GM21786 (cell line): Measurements from ENCODE around the gene POP4.
A peak's percentile ranks its signal among the peaks of the same experiment; 100 is the strongest.
"Not testable (repeated sequence)": the region's sequence is repeated elsewhere in the genome, so short reads cannot be mapped to it uniquely, and the experiment has no call there.

Experiments
- ATAC-seq: cut with Tn5 transposase; IDR thresholded peaks from one replicate; pipeline ENCODE4 v1.9.1; 2021; ENCODE audit not compliant: unreplicated experiment

POP4 gene, protein sequence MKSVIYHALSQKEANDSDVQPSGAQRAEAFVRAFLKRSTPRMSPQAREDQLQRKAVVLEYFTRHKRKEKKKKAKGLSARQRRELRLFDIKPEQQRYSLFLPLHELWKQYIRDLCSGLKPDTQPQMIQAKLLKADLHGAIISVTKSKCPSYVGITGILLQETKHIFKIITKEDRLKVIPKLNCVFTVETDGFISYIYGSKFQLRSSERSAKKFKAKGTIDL

DNA sequence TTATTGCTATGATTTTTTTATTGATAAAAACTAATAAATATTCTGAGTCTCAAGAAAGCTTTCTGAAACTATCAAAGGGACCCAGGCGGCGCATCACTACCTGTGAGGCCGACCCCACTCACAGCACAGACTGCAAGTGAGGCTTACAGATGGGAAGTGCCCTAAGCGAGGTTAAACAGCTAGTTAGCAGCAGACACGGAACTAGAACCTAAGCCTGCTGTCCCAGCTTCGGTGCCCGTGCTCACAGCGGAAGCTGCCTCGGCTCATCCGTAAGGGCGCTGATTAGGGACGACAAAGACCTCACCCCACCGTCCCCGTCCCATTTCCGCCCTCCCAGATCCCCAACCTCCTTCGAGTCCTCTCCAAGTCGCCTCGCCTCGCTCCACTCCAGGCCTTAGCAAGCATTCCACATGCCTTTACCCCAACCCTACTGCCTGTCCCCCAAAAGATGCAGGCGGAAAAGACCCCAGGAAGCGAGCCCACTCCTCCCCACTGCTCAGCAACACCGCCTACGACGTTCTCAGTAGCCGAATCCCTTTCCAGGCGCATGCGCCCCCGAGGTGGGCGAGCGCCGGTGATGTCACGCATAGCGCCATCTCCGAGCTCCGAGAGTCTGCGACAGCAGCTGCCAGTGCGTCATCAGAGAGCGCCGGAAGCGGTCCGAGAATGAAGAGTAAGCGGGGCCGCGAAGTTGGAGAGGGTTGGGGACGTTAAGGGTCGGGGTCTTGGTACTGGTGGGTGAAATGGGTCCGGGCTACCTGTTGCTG, at the start of gene POP4:
POP4 (plus strand) TSS at position 631 of the 767 bp plus-strand sequence; CDS start at position 667, 36 bp downstream.
- ATAC-seq: peak; percentile 61

DNA sequence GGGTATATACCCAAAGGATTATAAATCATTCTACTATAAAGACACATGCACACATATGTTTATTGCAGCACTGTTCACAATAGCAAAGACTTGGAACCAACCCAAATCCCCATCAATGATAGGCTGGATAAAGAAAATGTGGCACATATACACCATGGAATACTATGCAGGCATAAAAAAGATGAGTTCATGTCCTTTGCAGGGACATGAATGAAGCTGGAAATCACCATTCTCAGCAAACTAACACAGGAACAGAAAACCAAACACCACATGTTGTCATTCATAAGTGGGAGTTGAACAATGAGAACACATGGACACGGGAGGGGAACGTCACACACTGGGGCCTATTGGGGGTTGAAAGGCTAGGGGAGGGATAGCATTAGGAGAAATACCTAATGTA, 47.0 kb upstream of the POP4 start:
- ATAC-seq: not testable (repeated sequence)

DNA sequence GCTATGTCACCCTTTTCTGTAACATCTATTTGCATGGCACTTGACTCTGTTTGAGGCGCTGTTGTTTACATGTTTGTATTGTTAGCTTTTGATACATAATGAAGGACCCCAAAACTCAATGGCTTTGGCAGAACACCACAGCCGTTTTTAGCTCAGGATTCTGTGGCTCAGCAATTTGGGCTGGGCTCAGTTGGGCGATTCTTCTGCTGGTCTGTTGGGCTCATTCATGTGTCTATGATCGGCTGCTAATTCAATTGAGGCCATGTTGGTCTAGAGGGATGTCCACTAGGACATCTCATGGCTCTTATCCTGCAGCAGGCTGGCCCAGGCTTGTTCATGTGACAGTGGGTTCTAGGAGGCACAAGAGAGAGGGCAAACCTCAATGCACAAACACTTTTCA, 46.3 kb upstream of the POP4 start:
- ATAC-seq: no peak

DNA sequence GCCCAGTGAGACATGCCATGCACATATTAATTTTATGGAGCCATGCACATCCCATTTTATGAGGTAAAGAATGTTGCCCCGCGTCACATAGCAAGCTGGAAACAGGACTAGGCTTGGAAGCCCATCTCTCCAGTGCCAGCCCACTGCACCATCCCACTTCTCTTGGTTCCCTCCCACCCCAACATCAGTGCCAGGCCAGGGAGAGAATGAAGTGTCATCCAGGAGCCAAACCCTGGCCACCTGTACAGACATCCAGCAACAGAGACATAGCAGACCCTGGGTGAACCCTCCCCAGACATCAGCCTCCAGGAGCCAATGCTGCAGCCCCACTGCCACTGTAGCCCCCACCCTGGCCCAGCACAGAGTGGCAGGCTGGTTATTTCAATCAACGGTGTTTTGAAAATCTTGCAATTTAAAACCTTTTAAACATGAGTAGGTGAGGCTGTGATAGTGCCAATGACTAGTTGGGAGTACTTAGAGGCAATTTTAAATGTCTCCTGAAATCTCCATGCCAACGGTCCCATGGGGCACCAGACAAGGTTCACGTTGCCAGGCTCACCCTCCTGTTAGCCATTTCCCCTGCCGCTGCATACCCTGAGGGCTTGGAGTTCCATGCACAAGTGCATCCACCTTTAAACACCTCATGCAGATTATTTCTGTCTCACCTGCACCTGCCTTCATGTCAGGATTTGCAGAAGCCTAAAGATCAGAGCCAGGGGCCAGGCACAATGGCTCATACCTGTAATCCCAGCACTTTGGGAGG, 45.6 kb upstream of the POP4 start:
- ATAC-seq: no peak

DNA sequence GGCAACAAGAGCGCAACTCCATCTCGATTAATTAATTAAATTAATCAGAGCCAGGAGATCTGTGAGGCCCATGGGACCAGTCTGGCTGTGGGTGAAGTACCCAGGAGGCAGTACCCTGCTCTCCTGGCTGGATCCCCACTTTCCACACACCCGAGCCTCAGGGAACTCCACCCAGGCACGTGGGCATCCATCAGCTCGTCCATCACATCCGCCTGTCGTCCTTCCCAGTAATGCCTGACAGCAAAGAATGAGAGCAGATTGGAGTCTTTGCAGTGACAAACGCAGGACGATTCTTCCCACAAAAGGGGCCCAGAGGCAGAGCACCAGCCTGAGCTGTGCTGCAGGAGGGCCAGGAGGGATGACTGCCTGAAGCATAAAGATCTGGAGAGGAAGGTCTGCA, 44.5 kb upstream of the POP4 start:
- ATAC-seq: no peak

DNA sequence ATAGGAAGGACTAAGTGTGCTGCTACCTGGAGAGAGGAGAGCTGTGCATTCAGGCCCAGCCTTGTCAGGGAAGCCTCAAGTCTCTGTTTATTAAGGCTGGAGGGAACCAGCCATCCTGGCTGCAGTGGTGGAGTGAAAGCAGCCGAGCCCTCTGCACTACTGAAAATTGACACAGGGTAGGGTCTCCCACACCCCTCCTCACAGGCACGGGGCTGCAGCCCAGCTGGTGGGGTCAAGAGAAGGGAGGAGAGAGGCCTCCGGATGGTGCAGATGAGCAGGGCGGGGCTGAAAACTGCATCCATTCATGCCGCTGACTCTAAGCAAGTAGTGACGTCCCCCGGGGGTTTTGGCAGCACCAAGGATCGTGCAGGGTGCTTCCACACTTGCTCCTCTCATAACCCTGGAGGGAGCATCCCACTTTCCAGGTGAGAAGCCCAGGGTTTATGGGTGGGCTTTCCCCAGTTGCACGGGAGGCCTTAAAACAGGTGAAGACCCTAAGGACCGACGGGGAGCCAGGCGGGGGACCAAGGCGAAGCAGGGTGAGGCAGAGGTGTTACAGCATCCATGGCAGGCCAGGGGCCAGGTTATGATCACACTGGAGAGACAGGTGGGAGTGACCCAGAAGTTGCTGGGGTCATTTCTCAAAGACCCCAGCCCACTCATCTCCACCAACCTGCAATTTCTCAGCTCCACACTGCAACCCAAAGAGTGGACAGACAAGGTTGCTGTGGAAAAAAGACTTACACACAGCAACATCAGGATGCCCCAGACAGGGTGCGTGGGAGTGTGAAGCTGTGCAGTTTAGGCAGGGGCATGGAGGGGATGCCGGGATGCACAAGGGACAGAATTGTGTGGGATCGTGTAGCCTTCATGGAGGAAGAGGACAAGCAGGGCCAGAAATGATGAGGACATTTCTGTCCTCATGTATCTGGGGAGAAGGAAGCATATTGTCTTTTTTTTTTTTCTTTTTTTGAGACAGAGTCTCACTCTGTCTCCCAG, 43.5 kb upstream of the POP4 start:
- no peak for ATAC-seq

DNA sequence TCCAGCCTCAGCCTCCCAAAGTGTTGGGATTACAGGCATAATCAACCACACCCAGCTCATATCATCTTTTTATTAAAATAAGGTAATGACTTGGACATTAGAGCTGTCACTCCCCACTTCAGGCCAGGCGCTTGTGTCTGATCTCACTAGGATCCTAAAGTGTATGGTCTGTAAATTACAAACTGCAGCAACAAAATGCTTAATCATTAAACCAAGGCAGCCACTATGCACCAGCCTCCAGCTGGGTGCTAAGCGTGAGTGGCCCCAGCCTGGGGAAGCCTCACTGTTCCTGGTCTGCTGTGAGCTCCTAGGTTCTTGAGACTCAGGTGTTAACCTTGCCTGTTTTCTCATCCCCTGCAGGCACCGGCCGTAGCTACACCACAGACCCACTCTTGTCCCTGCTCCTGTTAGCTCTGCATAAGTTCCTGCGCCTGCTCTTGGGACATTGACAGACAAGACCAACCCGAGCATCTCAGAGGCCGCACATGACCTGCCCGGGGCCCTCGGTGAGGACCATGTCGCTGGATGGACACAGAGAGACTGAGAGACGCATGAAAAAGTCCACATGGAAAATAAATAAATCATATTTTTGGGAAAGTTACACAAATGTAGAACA, 42.5 kb upstream of the POP4 start:
- no peak for ATAC-seq

DNA sequence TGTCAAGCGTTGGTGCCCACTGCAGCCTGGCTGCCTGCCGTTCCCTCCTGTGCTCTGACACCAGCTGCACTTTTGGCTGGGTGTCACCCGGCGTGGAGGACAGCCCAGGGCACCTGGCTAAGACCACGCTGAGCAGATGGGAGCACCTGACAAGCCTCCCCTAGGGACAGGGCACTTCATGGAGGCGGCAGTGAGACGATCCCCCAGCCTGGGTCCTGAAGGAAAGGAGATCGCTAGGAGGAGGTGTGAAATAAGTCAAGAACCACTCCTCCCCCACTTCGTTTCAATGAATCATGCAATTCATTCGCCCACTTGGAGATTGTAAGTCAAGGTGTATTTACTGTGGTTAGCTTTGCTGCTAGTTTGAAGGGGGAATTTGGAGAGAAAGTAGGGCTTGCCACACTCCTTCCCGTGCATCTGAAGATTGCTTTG, 41.5 kb upstream of the POP4 start:
- no peak for ATAC-seq

DNA sequence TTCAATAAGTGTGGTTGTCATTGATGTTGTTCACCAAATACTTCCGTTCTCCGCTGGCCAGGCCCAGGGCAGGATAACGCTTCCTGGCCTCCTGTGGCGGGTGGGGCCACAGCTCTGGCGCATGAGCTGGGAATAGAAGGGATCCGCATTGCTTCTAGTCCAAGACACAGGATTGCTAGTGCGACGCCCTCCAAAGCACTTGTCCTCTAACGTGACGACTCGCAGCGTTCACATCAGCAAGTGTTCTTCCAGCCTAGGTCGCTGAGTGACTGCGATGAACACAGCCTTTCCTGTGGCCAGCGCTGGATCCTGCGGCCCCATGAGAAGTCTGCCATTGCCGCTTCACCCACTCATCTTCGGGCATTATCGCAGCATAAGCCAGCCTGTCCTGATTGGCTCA, 40.9 kb upstream of the POP4 start:
- no peak for ATAC-seq

DNA sequence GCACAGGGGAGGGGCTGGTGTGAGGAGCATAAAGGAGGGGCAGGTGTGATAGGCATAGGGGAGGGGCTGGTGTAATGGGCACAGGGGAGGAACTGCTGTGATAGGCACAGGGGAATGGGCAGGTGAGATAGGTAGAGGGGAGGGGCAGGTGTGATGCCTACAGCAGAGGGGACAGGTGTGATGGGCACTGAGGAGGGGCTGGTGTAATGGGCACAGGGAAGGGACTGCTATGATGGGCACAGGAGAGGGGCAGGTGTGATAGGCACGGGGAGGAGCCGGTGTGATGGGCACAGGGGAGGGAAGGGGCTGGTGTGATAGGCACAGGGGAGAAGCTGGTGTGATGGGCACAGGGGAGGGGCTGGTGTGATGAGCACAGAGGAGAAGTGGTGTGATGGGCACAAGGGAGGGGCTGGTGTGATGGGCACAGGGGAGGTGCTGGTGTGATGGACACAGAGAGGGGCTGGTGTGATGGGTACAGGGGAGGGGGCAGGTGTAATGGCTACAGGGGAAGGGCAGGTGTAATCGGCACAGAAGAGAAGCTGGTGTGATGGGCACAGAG, 39.5 kb upstream of the POP4 start:
- ATAC-seq: no peak

DNA sequence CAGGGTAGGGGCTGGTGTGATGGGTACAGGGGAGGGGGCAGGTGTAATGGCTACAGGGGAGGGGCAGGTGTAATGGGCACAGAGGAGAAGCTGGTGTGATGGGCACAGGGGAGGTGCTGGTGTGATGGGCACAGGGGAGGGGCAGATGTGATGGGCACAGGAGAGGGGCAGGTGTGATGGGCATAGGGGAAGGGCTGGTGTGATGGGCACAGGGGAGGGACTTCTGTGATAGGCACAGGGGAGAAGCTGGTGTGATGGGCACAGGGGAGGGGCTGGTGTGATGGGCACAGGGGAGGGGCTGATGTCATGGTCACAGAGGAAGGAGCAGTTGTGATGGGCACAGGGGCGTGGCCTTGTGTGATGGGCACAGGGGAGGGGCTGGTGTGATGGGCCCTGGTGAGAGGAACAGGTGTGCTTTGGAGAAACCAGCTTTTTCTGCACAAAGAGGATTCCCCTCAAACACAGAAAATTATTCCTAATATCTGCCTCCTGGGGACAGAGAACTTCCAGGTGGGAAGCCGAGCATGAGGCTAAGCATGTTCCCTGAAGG, 38.6 kb upstream of the POP4 start:
- ATAC-seq: no peak

DNA sequence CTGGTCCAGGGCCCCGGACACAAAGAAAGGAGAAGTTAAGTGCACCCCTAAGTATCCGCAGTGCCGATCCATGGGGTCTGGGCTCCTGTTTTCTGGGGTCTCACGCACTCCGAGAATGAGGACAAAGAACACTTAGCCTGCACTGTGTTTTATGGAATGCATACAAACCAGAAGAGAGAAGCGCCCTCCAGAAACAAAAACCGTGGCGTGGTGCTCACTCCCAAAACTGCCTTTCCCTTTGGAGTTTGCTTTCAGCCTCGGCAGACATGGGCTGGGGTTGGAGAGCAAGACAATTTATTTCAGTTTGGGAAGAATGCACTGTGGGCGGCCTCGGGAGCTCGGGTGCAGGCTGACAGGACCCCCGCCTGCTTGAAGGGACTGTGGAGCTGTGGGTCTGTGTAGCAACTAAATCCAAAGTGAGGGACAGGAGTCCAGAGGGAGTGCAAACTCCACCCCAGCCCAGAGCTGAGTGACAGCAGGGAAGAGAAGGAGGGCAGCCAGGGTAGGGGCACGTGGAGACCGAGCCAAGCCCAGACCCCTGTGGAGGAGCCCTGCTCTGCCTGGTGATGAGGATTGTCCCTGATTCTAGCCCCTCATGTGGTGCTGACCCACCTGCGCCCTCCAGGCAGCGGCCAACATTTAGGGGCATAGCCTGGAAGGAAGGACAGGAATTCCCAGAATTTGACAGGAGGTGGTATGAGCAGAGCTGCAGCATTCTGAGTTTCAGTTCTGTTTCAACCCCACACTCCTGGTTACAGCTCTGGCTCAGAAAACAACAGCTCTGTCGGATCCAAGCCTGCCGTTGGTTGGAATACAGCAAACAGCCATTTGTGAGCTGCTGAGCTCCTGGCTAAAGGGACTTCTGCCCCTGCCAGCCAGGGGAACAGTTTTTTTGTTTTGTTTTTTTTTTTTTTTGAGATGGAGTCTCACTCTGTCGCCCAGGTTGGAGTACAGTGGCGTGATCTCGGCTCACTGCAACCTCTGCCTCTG, 37.8 kb upstream of the POP4 start:
- no peak for ATAC-seq

DNA sequence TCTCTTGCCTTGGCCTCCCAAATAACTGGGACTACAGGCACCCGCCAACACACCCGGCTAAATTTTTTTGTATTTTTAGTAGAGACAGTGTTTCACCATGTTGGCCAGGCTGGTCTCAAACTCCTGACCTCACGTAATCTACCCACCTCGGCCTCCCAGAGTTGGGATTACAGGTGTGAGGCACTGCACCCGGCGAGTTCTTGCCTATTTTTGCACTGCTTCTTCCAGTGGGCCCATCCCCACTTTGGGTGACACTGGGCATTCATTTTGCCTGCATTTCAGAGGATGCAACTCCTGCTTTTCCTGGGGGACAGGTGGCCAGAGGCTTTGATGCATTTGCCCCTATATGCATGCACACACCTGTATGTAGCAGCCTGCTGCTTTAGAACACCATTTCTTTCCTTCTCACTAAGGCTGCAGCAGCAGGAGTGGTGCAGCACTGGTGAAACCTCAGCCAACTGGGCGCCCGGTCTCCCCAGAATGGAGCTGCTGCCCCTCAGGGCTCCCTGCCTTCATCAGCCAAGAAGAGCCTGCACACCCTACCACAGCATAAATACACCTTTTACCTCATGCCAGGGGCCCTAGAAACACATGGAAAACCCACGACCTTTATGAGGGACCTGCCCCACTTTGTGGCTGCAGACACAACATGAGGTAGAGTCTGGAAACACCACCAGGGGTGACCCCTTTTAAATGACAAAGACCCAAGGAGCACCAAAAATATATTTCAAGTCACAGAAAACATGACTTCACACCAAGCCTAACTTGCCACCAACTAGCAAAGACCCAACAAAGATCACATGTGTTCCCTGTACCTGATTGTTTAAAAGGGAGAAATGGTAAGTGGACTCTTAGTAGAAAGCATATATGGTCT, 36.8 kb upstream of the POP4 start:
- no peak for ATAC-seq

DNA sequence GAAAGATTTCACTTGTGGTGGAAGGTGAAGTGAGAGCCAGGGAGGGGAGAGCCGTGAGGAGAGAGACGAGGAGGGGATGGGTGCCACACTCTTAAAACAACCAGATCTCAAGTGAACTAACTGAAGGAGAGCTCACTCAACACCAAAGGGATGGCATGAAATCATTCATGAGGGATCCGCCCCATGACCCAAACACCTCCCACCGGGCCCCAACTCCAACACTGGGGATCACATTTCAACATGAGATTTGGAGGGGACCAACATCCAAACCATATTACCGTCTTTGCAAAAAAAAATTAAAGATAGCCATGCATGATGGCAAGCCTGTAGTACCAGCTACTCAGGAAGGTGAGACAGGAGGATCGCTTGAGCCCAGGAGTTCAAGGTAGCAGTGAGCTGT, 34.9 kb upstream of the POP4 start:
- ATAC-seq: no peak

DNA sequence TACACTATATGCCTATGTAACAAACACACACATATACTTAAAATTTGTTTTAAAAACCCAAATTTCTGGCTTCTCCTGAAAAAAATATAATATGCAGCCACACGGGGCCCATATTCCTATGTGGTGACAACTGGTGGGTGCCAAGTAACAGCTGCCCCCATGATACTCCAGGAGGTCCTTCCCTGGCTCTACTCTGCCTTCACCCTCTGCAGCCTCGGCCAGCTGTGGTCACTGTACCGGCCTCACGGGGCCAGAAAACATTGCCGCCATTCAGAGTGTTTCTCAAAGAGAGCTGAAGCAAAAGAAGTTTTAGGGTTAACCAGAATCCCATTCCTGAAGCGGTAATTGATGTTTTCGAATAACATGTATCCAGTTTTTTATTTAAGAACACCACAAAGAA, 32.6 kb upstream of the POP4 start:
- no peak for ATAC-seq

DNA sequence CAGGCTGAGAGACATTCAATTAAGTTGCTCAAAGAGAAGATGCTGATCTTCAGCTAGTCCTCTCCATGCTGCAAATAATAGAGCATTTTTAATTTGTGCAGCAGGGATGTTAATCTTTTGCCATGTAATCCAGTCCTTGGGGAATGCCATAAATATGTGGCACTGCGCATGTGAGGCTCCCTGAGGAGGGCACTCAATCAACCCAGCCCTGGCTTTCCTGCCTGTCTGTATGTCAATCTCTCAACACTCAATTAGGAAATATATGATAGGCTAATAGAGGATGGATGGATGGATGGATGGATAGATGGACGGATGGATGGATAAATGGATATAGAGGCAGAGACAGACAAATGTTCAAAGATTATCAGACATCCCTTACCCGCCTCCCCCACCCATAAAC, 31.6 kb upstream of the POP4 start:
- ATAC-seq: no peak

DNA sequence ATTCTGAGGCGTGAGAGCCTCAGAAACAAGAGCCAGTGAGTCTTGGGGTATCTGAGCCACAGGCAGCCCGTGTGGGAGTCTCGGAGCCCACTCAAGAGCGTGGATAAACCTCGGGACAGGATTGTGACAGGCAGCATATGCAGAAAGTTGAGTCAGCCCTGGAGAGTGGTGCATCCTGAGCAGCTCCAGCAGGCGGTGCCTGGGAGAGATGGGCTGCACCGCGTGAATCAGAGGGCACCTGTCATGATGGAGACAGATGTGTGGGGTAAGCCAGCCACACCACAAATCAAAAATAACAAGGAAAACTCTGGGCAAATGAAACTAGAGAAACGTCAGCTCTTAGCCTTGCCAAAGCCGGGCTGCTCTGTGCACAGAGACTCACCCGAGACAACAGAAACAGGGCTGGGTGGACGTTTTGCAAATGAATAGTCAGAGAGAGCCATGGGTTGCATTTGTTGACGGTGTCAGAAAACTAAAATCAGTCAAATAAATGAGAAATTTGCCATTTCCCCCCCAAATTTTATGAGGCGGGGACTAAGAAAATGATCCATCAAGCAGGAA, 30.0 kb upstream of the POP4 start:
- ATAC-seq: no peak
